Common myeloid progenitor, CD34-positive (primary cell): ENCODE measurements around the gene PRELID3B.

Experiments used
- CTCF ChIA-PET: fragments of 350-600 bp; sonication (Branson Sonifier 250); formaldehyde crosslinking; loops from one replicate; lab custom pipeline; 2021; ENCODE audit warnings: antibody characterized with exemption; lab: Charles Lee
- POLR2A ChIA-PET: fragments of 350-600 bp; sonication (Branson Sonifier 250); formaldehyde crosslinking; loops from one replicate; lab custom pipeline; 2021; ENCODE audit warnings: antibody characterized with exemption; lab: Charles Lee
- DNase-seq, 3 donors: peaks; one replicate each; pipeline versions ENCODE4 v3.0.0 to v3.0.0-alpha.2; 2013
- H3K27ac ChIP-seq, 2 experiments: 1 replicate in 1 of 2; 2 replicates in 1 of 2; pipeline ENCODE4 v1.7.0; 2013; ENCODE audit warnings: inconsistent platforms in 2 of 2, low read length in 2 of 2, mild to moderate bottlenecking in 2 of 2, low read depth in 1 of 2, moderate library complexity in 1 of 2; ENCODE audit not compliant: severe bottlenecking in 2 of 2, insufficient read depth in 1 of 2, poor library complexity in 1 of 2
- H3K27me3 ChIP-seq, 5 experiments: replicated peaks in 2 of 5; 1 replicate in 3 of 5; 2 replicates in 2 of 5; pipeline versions ENCODE4 v1.6.1 to v1.7.0; 2013; ENCODE audit warnings: low read length in 4 of 5, mild to moderate bottlenecking in 2 of 5, moderate library complexity in 2 of 5, inconsistent platforms in 1 of 5; ENCODE audit not compliant: insufficient read depth in 5 of 5, control insufficient read depth in 4 of 5
- H3K36me3 ChIP-seq, 4 experiments: 1 replicate in 2 of 4; 2 replicates in 2 of 4; pipeline versions ENCODE4 v1.6.1 to v1.7.0; 2013; ENCODE audit warnings: low read length in 3 of 4, control low read depth in 1 of 4, mild to moderate bottlenecking in 1 of 4; ENCODE audit not compliant: control insufficient read depth in 4 of 4, insufficient read depth in 4 of 4
- H3K4me1 ChIP-seq, 4 experiments: 1 replicate in 3 of 4; 2 replicates in 1 of 4; pipeline versions ENCODE4 v1.6.1 to v1.7.1; 2013; ENCODE audit warnings: low read length in 3 of 4, mild to moderate bottlenecking in 3 of 4, control low read depth in 1 of 4, inconsistent platforms in 1 of 4, moderate library complexity in 1 of 4; ENCODE audit not compliant: control insufficient read depth in 4 of 4, insufficient read depth in 4 of 4; ENCODE audit errors: control extremely low read depth in 1 of 4
- H3K4me3 ChIP-seq, 7 experiments: 1 replicate in 4 of 7; 2 replicates in 3 of 7; pipeline versions ENCODE4 v1.5.1 to v1.7.0; 2013; ENCODE audit warnings: mild to moderate bottlenecking in 7 of 7, low read length in 6 of 7, moderate library complexity in 6 of 7, inconsistent platforms in 2 of 7, low read depth in 2 of 7, control low read depth in 1 of 7; ENCODE audit not compliant: insufficient read depth in 4 of 7, control insufficient read depth in 1 of 7; ENCODE audit errors: extremely low read depth in 1 of 7
- H3K9me3 ChIP-seq, 5 experiments: 1 replicate in 4 of 5; 2 replicates in 1 of 5; pipeline versions ENCODE4 v1.6.1 to v1.7.1; 2013; ENCODE audit warnings: low read length in 4 of 5, mild to moderate bottlenecking in 2 of 5, inconsistent platforms in 1 of 5, low read depth in 1 of 5, moderate library complexity in 1 of 5; ENCODE audit not compliant: control insufficient read depth in 4 of 5, insufficient read depth in 2 of 5; ENCODE audit errors: control extremely low read depth in 1 of 5
- WGBS: methylation state at CpG from one replicate; pipeline ENCODE4 v1.1.5; 2013; ENCODE audit not compliant: insufficient coverage; 5-methylcytosine and 5-hydroxymethylcytosine counted together

The PRELID3B gene

DNA sequence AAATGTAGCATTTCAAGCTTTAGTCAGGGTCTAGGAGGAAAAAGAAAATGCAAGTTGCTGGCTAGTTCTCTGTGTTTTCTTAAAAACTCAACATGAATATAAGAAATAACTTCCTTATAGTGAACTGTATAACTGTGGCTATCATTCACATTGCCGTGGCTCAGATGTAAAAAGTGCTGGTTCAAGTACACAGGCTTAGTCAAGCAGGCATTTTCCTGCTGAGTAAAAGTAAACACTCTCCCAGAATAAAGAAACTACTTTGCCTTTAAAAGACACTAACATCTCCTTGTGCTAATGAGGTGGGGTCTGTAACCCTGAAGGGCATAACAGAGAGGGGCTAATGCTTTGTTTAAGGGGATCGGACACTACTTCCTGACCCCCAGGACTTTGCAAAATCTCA lies 13.8 kb downstream of the PRELID3B start:
- Histone ChIP-seq H3K4me3 (no peak overlapping the region), H3K9me3 (no peaks in the 10 kb centered on the region), H3K27me3 (no peaks in the 10 kb centered on the region), H3K36me3 (peaks cover 15 to 62% (median 39%) of the 10 kb centered on the region in 4 experiments), H3K4me1 (peaks cover 17 to 37% (median 27%) of the 10 kb centered on the region in 4 experiments), H3K27ac (peak overlapping the region in 1 of 2 experiments; percentile 19)
- DNase-seq = no peak
- POLR2A ChIA-PET = no interaction called here
- no CpG with 5 or more reads among the region's 2 CpGs for WGBS
- CTCF ChIA-PET = interaction anchor here (1.4 kb wide), 1 partner anchor 9 kb away, joined by 4 read pairs; the partner anchor contains the start of gene TUBB1

DNA sequence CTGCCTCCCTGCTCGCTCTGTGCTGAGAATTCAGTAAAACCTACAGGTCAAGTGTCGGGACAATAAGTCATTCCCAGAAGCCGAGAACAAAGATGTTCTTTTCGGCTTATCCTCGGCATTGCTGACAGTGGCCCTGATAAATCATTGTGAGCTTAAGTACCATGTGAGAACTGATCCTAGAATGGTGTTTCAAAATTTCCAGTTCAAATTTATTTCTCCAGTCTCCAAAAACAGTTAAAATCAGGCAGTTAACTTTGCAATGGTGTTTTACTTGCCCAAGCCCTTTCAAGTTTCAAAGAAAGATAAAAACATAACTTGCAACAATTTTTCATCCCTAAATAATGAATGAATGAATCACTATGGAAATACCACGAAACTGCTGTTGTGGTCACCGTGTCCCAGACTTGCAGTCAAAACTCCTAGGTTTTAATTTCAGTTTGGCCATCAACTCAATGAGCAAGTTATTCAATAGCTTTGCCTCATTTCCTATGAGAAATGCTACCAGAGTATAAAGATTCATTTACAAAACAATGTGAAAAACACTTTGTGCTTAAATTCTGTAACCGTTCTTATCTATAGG lies 14.8 kb downstream of the PRELID3B start:
- ChIA-PET POLR2A (no interaction called here), CTCF (interaction anchor here (1.0 to 1.4 kb wide), 3 partner anchors 8 to 129 kb away, joined by 3 to 4 read pairs (median 3); partner anchors contain the start of gene TUBB1)
- 94% methylated on average over 7 of the region's 8 CpGs for WGBS
- no peak for DNase-seq
- no peaks in the 10 kb centered on the region for H3K27me3 ChIP-seq
- no peak overlapping the region for H3K27ac ChIP-seq
- no peaks in the 10 kb centered on the region for H3K9me3 ChIP-seq
- H3K36me3 ChIP-seq = peaks cover 15 to 71% (median 45%) of the 10 kb centered on the region in 4 experiments
- H3K4me3 ChIP-seq = no peak overlapping the region
- peaks cover 16 to 34% (median 23%) of the 10 kb centered on the region in 4 experiments for H3K4me1 ChIP-seq

DNA sequence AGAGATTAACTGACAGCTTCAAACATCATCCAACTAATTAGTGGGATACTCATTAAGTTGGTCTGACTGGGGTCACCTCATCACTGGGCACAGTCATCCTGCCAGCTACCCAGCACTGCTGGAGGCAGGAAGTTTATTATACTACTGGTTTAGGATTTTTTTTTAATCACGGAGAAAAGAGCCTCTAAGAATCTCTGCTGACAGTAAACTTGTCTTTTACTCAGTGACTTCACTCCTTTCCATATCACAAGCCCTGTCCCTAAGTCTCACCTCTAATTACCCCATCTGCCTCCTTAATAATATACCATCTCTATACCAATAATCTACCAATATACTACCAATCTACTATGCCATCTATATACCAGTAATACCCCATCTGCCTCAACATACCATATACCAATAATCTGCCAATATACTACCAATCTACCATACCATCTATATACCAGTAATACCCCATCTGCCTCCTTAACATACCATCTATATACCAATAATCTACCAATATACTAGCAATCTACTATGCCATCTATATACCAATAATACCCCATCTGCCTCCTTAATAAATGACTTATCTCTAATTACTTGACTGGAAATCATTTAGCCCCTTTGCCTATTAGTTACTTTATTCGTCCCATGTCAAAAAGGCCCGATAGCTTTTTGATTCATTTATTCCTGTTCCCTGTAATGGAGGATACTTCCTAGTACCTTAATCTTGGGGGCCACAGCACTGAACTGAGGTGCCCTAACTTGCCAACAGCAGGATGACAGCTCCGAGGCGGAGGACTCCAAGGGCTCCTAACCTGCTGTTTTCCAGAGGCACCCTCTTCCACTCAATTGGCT lies 15.5 kb downstream of the PRELID3B start:
- Histone ChIP-seq H3K27ac (peak overlapping the region in 1 of 2 experiments; percentile 26), H3K9me3 (no peaks in the 10 kb centered on the region), H3K27me3 (no peaks in the 10 kb centered on the region), H3K4me1 (peaks cover 11 to 30% (median 21%) of the 10 kb centered on the region in 4 experiments), H3K36me3 (peaks cover 15 to 73% (median 50%) of the 10 kb centered on the region in 4 experiments), H3K4me3 (no peak overlapping the region)
- CTCF ChIA-PET = interaction anchor here (1.0 to 1.4 kb wide), 3 partner anchors 8 to 129 kb away, joined by 3 to 4 read pairs (median 3); partner anchors contain the start of gene TUBB1
- DNase-seq = no peak
- POLR2A ChIA-PET = no interaction called here
- WGBS = 80% methylated on average over 1 of the region's 5 CpGs

DNA sequence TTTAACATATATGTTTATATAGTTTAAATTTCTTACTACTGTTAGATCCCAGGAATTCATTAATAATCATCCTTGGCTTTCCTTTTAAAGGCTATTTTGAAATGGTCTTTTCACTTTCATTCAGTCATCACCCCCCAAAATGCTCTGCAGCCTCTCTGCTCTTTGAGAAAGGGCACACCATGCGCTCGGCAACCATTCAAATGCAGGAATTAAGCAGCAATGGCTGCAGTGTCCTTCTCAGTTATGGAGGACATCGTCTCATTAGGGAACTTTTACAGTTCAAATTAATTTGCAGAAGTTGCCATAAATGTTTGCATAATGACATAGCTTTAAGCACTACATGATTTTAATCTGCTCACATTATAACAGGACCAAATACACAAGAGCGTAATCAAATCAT lies 17.1 kb downstream of the PRELID3B start:
- ChIA-PET POLR2A (no interaction called here), CTCF (interaction anchor here (1.0 kb wide), 1 partner anchor 11 kb away, joined by 3 read pairs; no protein-coding TSS in a partner anchor)
- Histone ChIP-seq H3K27me3 (no peaks in the 10 kb centered on the region), H3K36me3 (peaks cover 15 to 73% (median 50%) of the 10 kb centered on the region in 4 experiments), H3K9me3 (no peaks in the 10 kb centered on the region), H3K4me3 (no peak overlapping the region), H3K4me1 (peaks cover 0 to 19% (median 12%) of the 10 kb centered on the region in 4 experiments), H3K27ac (no peak overlapping the region)
- 92% methylated on average over 4 of the region's 4 CpGs for WGBS
- DNase-seq = no peak

DNA sequence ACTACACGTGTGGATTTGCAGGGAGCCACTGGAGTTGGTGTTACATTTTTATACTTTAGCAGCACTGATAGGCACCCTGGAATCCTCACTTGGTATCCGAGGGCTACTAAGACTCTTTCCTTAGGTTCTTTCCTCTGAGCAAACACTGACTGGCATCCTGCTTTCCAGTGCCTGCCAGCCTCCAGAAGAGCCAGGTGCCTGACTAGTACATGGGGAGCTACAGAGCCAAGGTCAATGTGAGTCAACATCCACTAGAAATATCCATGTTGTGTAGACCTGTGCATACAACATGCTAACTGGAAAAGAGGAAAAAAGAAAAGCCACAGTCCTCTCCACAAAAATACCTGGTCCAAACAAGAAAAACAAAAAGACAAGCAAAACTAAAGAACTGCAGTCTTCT lies 17.5 kb downstream of the PRELID3B start:
- no peak for DNase-seq
- Histone ChIP-seq H3K9me3 (no peaks in the 10 kb centered on the region), H3K27me3 (no peaks in the 10 kb centered on the region), H3K4me1 (peaks cover 0 to 16% (median 9%) of the 10 kb centered on the region in 4 experiments), H3K27ac (no peak overlapping the region), H3K4me3 (no peak overlapping the region), H3K36me3 (peaks cover 15 to 71% (median 49%) of the 10 kb centered on the region in 4 experiments)
- 100% methylated on average over 2 of the region's 2 CpGs for WGBS
- ChIA-PET POLR2A (no interaction called here), CTCF (interaction anchor here (1.0 kb wide), 1 partner anchor 11 kb away, joined by 3 read pairs; no protein-coding TSS in a partner anchor)

DNA sequence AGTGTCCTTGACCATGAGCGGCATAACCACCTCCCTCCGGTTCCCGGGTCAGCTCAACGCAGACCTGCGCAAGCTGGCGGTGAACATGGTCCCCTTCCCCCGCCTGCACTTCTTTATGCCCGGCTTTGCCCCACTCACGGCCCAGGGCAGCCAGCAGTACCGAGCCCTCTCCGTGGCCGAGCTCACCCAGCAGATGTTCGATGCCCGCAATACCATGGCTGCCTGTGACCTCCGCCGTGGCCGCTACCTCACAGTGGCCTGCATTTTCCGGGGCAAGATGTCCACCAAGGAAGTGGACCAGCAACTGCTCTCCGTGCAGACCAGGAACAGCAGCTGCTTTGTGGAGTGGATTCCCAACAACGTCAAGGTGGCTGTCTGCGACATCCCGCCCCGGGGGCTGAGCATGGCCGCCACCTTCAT lies 18.5 kb downstream of the PRELID3B start:
- Histone ChIP-seq H3K4me1 (peaks cover 2 to 17% (median 8%) of the 10 kb centered on the region in 4 experiments), H3K27ac (no peak overlapping the region), H3K27me3 (no peaks in the 10 kb centered on the region), H3K4me3 (no peak overlapping the region), H3K36me3 (peaks cover 15 to 62% (median 42%) of the 10 kb centered on the region in 4 experiments), H3K9me3 (no peaks in the 10 kb centered on the region)
- ChIA-PET CTCF (no interaction called here), POLR2A (interaction anchor here (0.6 kb wide), 1 partner anchor 27 kb away, joined by 8 read pairs; no protein-coding TSS in a partner anchor)
- no peak for DNase-seq
- 98% methylated on average over 23 of the region's 24 CpGs for WGBS
